ENCODE results near the gene POP7.
"Not testable (repeated sequence)": the region's sequence is repeated elsewhere in the genome, so short reads cannot be mapped to it uniquely, and the experiment has no call there.

The POP7 gene

DNA sequence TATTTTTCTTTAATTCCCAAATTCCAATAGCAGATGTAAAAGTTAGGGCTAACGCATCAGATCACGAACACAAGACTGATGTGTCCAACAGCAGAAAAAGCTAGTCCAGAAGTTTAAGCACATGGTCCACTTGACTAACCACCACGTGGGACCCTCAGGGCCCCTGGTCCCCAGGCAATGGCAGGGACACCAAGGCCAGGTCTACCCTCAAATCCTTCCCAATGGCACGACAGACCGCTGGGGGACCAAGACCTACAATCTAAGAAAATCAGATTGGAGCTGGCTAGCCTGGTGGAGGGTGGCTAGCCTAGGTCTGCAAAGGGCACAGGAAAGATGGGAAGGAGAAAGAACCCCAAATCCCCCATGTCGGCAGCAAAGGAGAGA, 13.4 kb upstream of the POP7 start:
- no peak for DNase-seq

DNA sequence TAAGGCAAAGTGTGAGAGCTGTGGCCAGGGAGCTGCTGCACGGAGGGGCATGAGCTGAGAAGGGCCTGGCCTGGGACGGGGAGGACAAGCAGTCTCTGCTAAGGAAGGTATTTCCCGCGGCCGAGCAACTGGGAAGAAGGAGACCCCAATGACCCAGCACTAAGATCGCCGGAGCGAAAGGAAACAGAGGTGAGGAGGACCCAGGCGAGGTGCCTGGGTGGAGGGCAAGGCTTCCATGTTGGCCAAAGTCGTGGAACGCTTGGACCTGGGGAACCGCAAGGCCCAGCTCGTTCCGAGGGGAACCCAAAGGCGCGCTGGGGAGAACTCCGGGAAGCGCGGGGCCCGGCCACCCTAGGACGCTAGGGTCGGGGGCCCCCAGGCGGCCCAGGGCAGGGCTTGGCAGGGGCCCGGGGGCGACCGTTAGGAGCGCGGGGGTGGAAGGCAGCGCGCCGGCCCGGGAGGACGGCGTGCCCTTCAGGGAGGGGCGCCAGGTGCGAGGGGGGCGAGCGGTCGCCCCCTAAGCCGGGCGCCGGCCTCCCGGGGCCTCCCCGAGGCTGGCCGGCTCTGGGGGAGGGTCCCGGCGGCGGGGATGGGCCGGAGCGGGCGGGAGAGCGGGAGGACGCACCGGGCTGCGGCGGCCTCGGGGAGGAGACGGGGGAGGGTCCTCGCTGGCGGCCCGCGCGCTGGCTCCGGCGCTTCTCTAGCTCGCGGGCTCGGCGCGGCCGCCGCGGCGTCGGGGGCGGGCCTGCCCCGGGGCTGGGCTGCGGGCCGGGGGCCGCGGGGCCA, 12.4 kb upstream of the POP7 start:
- no peak for DNase-seq

DNA sequence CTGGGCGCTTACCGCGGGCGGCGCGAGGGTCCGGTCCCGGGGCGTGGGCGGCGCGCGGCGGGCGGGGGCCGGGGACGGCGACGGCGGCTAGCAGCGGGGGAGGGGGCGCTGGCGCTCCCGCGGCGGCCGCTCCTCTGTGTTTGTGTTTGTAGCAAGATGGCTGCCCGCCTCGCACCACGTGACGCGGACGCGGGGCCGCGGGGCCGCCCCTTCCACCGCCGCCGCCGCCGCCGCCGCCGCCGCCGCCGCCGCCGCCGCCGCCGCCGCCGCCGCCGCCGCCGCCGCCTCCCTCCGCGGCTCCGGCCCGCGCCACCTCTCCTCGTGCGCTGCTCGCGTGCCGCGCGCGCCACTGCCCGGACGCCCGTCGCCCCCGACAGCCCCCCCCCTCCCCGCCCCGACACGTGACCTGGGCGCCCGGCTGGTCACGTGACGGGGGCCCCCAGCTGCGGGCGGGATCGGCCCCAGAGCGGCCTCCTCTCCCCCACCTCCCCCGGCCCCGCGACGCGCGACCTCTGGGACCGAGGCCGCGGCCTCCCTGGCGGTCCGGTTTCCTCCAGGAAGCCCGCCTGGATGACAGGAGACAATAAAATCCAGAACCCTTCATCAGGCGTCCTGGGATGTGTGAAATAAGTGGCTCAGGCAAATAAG, 11.7 kb upstream of the POP7 start, which contains the start of gene GIGYF1:
GIGYF1 (minus strand) TSS at position 153 of the 648 bp plus-strand sequence. CDS start 6,012 bp downstream, outside the sequence.
- peak; percentile 71 for DNase-seq

DNA sequence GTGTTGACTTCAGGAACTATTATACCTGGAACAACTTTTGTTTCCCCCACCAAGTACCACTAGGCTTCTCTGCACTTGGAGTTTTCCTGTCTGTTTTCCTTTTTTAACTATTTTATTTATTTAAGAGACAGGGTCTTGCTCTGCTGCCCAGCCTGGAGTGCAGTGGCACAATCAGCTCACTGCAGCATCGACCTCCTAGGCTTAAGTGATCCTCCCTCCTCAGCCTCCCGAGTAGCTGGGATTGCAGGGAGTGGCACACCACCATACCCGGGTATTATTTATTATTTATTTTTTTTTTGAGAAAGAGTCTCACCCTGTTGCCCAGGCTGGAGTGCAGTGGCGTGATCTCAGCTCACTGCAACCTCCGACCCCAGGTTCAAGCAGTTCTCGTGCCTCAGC, 9.8 kb upstream of the POP7 start:
- DNase-seq, result no peak

DNA sequence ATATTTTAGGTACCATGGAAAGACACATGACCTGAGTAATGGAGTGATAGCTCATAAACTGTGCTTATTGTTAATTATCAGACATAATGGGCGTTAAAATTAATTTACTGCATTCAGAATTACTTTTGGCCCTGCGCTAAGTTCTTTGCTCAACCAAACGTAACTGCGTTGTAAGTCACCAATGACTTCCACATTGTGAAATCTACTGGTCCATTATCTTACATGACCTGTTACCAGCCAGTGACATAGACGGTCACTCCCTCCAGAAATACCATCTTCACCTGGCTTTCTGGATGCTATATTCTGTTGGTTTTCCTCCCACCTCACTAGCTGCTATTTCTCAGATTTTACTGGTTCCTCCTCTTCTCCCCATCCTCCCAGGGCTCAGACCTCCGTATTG, 6.9 kb upstream of the POP7 start:
- no peak for DNase-seq

DNA sequence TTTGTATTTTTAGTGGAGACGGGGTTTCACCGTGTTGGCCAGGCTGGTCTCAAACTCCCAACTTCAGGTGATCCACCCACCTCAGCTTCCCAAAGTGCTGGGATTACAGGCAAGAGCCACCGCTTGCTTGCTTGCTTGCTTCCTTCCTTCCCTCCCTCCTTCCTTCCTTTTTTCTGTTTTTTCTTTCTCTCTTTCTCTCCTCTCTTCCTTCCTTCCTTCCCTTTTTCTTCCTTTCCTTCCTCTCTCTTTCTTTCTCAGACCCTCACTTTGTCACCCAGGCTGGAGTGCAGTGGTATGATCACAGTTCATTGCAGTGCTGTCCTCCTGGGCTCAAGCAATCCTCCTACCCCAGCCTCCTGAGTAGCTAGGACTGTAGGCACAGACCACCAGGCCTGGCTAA, 4.8 kb upstream of the POP7 start:
- DNase-seq, result not testable (repeated sequence)

DNA sequence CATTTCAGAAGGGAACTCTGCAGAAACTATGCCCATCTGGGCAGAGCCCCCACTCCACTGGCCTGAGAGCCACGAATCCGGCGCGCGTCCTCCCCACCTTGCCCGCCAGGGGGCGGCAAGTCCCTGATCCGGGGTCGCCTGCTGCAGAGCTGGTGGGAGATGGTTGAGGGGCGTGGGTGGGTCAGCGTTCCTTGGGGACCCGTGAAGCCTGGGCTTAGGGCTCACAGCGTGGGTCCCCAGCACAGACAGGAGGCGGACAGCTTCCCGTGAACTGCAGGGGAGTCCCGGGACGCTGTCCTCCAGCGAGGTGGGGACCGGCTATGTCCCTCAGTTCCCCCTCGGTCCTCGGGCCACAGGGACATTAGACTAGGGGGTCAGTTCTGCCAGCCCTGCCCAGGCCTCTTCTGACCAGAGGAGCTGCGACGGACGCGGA, 585 bp upstream of the POP7 start:
- DNase-seq, result peak; percentile 66

DNA sequence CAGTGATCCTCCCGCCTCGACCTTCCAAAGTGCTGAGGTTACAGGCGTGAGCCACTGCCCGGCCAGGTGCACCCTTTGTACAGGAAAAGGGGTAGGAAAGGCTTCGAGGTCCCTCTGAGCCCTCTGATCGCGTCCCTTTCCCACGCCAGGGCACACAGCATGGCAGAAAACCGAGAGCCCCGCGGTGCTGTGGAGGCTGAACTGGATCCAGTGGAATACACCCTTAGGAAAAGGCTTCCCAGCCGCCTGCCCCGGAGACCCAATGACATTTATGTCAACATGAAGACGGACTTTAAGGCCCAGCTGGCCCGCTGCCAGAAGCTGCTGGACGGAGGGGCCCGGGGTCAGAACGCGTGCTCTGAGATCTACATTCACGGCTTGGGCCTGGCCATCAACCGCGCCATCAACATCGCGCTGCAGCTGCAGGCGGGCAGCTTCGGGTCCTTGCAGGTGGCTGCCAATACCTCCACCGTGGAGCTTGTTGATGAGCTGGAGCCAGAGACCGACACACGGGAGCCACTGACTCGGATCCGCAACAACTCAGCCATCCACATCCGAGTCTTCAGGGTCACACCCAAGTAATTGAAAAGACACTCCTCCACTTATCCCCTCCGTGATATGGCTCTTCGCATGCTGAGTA, 871 bp downstream of the POP7 start:
- DNase-seq, result no peak

DNA sequence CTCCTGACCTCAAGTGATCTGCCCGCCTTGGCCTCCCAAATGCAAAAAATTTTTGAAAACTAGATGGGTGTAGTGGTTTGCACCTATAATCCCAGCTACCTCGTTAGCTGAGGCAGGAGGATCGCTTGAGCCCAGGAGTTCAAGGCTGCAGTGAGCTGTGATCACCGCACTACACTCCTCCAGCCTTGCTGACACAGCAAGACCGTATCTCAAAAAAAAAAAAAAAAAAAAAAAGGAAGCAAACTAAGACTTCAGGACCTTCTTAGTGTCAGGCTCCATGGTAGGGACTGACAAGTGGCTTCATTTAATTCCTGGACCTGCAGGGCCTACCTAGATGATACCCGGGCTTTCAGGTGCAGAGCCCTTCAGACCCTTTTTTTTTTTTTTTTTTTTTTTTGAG, 2.5 kb downstream of the POP7 start:
- no peak for DNase-seq

DNA sequence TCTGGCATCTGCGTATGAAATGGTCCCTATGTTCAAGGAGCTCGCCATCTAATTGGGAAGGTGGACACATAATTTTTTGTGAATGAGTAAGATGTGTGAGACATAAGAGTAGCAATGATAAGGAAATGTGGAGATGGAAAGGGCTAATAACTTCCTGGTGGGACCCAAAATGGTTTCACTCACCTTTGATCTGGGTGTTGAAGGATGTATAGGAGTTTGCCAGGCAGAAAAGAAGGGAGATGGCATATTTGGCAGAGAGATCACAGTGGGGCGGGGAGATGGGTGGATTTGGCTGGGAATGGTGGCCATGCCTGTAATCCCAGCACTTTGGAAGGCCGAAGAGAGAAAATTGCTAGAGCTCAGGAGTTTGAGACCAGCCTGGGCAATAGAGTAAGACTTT, 4.5 kb downstream of the POP7 start:
- DNase-seq, result no peak

DNA sequence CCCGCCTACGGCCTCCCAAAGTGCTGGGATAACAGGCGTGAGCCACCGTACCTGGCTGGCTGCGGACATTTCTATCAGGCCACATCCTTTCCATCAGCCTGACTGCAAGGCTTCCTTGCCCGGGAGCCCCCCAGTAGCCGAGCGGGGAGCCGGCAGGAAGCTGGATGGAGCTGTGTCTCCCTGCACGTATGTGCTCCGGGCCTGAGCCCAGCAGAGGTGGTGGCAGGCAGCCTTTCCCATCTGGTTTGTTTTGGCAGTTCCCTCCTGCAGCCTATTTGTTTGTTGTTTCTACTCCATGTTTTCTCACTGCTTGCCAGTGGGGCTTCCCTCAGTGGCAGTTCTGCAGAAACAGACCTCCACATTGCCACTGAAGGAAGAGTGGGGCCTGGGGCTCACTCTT, 5.4 kb downstream of the POP7 start:
- no peak for DNase-seq

DNA sequence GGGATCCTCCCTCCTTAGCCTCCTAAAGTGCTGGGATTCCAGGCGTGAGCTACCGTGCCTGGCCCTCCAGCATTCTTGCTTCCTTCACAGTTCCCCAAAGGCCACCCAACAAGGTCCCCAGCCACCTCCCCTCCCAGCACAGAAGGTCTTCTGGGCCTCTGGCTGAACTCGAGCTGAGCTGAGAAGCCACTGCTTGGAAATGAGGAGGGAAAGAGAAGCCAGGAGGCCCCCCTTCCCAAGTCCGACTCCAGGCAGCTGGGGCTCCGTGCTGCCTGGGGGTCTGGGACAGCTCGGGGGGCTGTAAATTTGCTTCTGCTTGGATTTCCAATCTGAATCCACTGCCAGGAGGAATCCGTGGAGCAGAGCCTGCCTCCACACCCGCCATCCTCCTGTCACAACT, 8.8 kb downstream of the POP7 start:
- DNase-seq, result no peak

DNA sequence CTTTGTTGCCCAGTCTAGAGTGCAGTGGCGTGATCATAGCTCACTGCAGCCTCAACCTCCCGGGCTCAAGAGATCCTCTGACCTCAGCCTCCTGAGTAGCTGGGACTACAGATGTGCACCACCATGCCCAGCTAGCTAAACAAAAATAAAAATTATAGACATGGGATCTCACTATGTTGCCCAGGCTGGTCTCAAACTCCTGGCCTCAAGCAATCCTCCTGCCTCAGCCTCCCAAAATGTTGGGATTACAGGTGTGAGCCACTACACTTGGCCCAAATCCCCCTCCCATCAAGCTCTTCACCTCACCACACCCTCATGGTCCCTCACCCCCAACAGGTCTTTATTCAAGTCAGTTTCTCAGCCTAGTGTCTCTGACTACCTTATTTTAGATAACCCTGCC, 11.2 kb downstream of the POP7 start:
- DNase-seq, result not testable (repeated sequence)

DNA sequence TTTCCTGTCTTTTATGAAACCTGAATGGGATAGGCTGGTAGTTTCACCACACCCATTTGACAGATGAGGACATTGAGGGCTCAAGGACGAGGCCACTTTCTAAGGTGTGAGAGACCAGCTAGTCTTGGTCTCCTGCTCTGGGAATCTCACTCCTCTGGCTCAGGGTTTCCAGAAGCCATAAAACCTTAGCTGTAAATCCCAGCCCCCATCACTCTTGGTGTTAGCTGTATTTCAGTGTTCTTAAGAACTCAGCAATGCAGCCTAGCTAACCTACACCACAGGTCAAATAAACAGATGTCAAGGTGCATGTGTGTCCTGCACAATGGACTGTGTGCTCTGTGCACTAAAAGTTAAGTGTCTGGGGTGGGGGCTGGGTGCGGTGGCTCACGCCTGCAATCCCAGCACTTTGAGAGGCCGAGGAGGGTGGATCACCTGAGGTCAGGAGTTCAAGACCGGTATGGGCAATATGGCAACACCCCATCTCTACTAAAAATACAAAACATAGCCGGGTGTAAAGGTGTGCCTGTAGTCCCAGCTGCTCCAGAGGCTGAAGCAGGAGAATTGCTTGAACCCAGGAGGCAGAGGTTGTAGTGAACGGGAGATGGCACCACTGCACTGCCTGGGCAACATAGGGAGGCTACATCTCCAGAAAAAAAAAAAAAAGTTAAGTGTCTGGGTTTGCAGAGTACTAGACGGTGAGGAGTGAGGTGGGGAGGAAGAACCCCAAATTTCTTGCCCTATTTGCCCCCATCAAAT, 13.8 kb downstream of the POP7 start:
- DNase-seq, result no peak

DNA sequence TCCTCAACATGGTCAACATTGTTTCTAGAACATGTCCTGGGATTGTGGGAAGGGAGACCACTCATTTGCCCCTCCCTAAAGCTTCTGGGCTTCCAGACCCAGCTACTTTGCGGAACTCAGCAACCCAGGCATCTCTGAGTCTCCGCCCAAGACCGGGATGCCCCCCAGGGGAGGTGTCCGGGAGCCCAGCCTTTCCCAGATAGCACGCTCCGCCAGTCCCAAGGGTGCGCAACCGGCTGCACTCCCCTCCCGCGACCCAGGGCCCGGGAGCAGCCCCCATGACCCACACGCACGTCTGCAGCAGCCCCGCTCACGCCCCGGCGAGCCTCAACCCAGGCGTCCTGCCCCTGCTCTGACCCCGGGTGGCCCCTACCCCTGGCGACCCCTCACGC, 14.4 kb downstream of the POP7 start, which contains the start of gene EPO:
EPO (plus strand) TSS at position 190 of the 392 bp plus-strand sequence. CDS start 513 bp downstream, outside the sequence.
- DNase-seq, result no peak

DNA sequence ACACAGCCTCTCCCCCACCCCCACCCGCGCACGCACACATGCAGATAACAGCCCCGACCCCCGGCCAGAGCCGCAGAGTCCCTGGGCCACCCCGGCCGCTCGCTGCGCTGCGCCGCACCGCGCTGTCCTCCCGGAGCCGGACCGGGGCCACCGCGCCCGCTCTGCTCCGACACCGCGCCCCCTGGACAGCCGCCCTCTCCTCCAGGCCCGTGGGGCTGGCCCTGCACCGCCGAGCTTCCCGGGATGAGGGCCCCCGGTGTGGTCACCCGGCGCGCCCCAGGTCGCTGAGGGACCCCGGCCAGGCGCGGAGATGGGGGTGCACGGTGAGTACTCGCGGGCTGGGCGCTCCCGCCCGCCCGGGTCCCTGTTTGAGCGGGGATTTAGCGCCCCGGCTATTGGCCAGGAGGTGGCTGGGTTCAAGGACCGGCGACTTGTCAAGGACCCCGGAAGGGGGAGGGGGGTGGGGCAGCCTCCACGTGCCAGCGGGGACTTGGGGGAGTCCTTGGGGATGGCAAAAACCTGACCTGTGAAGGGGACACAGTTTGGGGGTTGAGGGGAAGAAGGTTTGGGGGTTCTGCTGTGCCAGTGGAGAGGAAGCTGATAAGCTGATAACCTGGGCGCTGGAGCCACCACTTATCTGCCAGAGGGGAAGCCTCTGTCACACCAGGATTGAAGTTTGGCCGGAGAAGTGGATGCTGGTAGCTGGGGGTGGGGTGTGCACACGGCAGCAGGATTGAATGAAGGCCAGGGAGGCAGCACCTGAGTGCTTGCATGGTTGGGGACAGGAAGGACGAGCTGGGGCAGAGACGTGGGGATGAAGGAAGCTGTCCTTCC, 15.0 kb downstream of the POP7 start:
- DNase-seq, result no peak

DNA sequence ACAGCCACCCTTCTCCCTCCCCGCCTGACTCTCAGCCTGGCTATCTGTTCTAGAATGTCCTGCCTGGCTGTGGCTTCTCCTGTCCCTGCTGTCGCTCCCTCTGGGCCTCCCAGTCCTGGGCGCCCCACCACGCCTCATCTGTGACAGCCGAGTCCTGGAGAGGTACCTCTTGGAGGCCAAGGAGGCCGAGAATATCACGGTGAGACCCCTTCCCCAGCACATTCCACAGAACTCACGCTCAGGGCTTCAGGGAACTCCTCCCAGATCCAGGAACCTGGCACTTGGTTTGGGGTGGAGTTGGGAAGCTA, 15.5 kb downstream of the POP7 start:
- DNase-seq, result no peak

DNA sequence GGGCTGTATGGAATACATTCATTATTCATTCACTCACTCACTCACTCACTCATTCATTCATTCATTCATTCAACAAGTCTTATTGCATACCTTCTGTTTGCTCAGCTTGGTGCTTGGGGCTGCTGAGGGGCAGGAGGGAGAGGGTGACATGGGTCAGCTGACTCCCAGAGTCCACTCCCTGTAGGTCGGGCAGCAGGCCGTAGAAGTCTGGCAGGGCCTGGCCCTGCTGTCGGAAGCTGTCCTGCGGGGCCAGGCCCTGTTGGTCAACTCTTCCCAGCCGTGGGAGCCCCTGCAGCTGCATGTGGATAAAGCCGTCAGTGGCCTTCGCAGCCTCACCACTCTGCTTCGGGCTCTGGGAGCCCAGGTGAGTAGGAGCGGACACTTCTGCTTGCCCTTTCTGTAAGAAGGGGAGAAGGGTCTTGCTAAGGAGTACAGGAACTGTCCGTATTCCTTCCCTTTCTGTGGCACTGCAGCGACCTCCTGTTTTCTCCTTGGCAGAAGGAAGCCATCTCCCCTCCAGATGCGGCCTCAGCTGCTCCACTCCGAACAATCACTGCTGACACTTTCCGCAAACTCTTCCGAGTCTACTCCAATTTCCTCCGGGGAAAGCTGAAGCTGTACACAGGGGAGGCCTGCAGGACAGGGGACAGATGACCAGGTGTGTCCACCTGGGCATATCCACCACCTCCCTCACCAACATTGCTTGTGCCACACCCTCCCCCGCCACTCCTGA, 16.7 kb downstream of the POP7 start:
- no peak for DNase-seq

DNA sequence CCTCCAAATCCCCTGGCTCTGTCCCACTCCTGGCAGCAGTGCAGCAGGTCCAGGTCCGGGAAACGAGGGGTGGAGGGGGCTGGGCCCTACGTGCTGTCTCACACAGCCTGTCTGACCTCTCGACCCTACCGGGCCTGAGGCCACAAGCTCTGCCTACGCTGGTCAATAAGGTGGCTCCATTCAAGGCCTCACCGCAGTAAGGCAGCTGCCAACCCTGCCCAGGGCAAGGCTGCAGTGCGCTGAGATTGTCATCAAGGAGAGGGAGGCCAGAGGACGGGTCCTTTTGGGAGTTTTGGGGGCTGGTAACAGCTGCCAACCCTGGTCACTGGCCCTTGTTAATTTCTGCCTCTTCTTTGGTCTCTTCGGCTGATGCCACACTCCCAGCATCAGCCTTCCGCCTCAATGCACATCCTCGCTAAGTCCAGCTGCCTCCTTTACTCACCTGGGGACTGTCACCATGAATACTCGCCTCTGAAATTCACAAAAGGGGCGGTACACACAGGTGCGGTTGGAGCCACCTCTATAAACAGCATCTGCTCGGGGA, 17.9 kb downstream of the POP7 start:
- DNase-seq, result no peak

DNA sequence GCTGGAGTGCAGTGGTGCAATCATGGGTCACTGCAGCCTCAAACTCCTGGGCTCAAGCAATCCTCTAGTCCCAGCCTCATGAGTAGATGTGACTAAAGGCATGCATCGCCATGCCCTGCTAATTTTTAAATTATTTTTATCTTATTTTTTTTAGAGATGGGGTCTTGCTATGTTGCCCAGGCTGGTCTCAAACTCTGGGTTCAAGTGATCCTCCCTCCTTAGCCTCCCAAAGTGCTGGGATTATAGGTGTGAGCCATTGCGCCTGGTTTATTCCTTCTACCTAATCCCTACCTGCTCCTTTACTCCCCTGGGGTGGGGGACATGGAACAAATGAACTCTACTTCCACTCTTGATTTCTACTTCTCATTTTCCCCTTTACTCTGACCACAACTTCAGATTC, 18.4 kb downstream of the POP7 start:
- not testable (repeated sequence) for DNase-seq

DNA sequence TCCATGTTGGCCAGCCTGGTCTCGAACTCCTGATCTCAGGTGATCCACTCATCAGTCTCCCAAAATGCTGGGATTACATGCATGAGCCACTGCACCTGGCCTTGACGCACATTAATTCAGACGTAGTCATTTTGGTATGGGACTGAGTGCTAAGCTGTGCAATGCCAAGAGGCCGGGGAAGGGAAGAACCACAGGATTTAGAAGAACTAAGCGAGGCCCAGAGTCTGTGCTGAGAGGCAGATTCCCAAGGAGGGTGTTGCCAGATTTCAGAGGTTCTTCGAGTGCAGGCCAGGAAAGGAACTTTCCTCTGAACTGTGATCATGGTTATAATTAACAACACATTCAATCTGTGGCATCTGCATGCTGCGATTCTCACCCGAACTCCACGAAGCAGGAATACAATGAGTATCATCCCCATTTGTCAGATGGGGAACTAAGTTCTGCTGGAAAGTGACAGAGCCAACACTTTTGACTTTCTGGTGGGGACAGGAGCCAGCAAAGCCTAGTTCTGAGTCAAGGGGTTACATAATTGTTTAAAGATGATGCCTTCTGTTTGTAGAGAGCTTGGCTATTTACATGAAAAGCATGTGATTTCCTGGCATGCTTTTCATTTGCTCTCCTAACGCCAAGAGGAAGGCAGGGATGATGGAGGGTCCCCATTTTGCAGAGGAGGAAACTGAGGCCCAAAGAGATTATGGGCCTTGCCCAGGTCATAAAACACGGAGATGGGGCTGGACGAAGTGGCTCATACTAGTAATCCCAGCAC, 21.3 kb downstream of the POP7 start:
- DNase-seq, result no peak

Data from CD4-positive, alpha-beta T cell treated with Interferon gamma for 1 hour (primary cell).